Fibroblast of skin of back (primary cell): ENCODE measurements around the gene TSC1.
"Not testable (repeated sequence)": the region's sequence is repeated elsewhere in the genome, so short reads cannot be mapped to it uniquely, and the experiment has no call there.

Source experiments
- DNase-seq: peaks from one replicate; pipeline ENCODE4 v3.0.0-alpha.2; 2013

The TSC1 gene

GRCh38 chr9:132975961-132976360 lies 31.5 kb upstream of the TSC1 start:
- no peak for DNase-seq

- DNase-seq = peak; percentile 18
These were observed 29.3 kb upstream of the TSC1 start for GRCh38 chr9:132973713-132974112.

DNA sequence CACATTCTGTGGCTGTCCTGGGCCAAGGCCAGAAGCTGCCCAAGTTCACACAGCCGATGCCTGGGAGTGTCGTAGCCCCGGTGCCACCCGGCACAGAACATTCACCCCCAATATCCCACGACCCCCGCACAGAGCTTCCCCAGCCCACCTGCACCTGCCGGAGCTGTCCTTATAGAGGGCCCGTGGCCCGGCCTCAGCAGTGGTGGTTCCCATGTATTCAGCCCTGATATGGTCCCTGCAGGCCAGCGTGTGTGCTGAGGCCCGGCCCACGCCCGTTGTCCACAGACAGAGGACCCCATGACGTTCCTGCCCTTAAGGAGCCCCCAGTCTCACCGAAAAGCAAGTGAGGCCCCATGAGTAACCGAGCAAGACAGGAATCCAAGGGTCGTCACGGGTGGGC lies 28.8 kb upstream of the TSC1 start:
- DNase-seq = no peak

- DNase-seq = no peak
These were observed 26.1 kb upstream of the TSC1 start for GRCh38 chr9:132970324-132971062.

DNA sequence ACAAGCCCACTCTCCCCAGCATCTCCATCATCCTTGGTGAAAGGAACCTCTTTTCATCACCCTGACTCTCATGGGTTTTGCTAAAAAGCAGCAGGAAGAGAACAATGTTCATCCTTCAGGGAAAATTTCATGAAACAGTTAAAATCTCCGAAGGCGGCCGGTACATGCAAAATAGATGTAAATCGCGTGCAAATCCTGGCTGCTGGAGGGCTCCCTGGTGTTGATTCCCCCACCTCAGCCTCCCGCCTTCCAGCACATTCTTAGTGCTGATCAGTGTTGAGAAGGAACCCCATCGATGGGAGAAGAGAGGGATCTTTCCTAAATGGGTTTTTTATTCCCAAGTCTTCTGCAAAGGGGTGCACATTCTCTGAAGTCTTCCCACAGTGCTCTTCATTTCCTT lies 25.4 kb upstream of the TSC1 start:
- no peak for DNase-seq

- DNase-seq = not testable (repeated sequence)
These were observed 23.5 kb upstream of the TSC1 start for GRCh38 chr9:132967908-132968307.

DNA sequence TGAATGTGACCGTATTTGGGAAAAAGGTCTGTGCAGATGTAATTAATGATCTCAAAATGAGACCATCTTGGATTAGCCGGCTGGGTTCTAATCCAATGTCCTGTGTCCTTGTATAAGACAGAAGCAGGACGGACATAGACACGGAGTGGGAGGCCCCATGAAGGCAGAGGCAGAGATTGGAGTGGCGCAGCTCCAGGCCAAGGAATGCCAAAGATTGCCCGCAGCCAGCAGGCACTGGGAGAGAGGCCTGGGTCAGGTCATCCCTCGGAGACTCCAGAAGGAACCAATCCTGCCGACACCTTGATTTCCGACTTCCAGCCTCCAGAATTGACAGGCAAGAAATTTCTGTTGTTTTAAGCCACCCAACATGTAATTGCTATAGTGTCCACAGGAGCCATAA lies 21.1 kb upstream of the TSC1 start:
- no peak for DNase-seq

GRCh38 chr9:132961002-132961401 lies 16.6 kb upstream of the TSC1 start:
- no peak for DNase-seq

GRCh38 chr9:132957805-132958204 lies 13.4 kb upstream of the TSC1 start:
- no peak for DNase-seq

DNA sequence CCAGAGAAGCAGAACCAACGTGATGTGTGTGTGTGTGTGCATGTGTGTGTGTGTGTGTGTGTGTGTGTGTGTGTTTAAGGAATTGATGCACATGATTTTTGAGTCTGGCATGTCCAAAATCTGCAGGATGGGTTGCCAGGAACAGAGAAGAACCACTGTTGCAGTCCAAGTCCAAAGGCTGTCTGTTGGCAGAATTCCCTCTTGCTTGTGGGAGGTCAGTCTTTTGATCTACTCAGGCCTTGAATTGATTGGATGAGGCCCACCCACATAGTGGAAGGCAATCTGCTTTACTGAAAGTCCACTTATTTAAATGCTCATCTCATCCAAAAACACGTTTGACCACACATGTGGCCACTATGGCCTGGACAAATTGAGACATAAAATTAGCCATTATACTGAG lies 11.4 kb upstream of the TSC1 start:
- DNase-seq = no peak

DNA sequence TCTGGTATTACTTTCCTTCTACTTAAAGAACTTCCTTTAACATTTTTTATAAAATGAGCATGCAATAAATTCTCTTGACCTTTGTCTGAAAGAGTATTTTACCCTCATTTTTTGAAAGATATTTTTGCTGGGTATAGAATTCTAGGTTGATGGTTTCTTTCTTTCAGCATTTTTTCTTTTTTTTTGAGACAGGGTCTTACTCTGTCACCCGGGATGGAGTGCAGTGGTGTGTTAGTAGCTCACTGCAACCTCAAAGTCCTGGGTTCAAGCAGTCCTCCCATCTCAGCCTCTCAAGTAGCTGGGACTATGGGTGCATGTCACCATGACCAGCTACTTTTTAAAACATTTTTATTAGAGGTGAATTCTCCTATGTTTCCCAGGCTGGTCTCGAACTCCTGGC lies 10.7 kb upstream of the TSC1 start:
- no peak for DNase-seq

DNA sequence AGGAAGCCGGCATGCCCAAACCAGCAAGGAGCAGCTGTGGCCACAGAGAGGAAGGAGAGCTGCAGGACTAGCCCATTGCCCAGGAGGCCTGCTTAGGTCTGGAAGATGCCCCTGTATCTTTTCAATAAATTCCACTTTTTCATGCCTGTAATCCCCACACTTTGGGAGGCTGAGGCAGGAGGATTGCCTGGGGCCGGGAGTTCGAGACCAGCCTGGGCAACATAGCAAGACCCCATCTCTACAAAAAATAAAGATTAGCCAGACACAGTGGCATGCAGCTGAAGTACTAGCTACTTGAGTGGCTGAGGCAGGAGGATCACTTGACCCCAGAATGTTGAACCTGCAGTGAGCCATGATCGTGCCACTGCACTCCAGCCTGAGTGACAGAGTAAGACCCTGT lies 5.3 kb upstream of the TSC1 start:
- no peak for DNase-seq

GRCh38 chr9:132948482-132949050 lies 4.2 kb upstream of the TSC1 start:
- no peak for DNase-seq

- no peak for DNase-seq
These were observed 3.3 kb upstream of the TSC1 start for GRCh38 chr9:132947756-132948155.

GRCh38 chr9:132946631-132947295 lies 2.3 kb upstream of the TSC1 start:
- DNase-seq = peak; percentile 84

DNA sequence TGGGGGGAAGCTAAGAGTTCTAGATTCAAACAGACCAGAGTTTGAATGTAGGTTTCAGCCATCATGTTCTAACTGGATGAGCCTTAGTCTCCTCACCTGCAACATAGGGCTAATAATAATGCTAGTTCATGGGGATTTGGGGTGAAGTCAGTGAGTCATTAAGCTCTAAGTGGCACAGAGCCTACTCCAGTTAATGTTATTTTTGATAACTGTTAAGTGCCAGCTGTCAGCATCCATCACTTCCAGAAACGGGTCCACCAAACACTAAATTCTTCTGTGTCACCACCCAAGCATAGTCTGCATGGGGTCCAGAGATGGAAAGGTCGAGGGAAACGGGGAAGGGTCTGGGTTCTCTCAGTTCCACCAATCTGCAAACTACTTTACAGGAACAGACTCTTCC lies 1.8 kb upstream of the TSC1 start:
- DNase-seq = no peak

DNA sequence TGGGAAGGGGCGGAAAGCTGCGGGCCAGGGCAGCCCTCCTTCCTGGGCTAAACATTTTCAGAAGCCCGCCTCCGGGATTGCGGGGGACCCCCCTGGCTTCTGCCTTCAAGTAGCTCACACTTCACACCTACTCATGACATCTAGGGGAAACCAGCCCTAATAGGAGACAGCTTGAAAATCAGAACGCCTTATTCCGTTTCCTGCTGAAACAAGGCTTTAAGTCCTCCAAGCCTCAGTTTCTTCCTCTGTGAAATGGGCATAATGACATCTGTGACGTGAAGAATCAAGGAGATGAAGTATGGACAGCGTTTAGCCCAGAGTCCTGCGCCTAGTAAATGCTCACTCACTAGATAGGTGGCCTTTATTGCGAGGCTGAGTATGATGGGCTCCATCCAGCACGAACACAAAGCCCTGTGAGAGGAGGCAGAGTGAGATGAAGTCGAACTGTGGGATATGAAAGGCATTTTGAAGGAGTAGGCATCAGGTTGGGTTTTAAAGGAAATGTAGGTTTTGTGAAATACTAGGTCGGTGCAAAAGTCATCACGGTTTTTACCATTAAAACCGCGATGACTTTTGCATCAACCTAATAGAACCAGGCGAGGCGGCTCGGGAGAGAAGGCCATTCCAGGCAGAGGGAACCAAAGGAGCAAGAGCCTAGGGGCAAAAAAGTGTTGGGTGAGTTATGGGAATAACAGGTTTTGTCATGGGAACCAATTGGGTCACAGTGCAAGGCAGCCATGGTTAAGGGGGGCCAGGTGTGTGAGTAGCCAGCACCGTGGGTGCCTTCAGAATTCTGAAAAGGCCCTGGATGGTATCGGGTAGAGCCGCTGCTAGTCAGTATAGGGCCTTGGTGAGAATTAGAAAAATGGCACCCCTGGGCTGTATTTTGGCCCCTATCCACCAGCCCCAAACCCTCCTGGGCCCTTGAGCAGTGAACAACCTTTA lies 1.0 kb upstream of the TSC1 start:
- DNase-seq = no peak

GRCh38 chr9:132943651-132944293 lies 644 bp downstream of the TSC1 start:
- DNase-seq = no peak

DNA sequence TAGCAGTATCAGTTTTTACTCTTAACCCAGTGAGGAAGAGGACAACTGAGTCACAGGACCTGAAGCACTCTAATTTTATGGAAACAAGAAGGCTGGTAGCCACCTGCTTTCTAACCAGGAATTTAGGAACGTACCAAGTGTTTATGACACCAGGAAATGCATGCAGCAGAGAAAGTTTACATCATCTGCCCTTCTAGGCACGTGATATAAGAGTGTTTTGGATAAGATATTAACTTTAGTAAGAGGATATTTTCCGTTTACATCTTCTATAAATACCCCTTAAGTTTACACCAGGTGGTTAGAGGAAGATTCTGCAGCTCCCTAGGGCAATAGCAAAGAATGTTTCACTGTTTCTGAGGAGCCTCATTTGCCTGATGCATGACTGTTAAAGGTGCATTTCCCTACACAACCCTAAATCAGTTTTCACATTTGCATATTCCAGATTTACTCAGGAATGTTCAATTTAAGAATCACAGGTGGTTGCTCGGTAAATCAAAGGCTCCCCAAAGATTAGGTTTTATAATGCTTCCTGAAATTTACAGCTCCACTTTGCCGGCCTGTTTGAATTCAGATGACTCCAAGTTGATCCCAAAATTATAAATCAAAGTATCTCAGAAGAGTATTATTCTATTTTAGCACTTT lies 1.8 kb downstream of the TSC1 start:
- no peak for DNase-seq

GRCh38 chr9:132939169-132939568 lies 5.2 kb downstream of the TSC1 start:
- DNase-seq = no peak

DNA sequence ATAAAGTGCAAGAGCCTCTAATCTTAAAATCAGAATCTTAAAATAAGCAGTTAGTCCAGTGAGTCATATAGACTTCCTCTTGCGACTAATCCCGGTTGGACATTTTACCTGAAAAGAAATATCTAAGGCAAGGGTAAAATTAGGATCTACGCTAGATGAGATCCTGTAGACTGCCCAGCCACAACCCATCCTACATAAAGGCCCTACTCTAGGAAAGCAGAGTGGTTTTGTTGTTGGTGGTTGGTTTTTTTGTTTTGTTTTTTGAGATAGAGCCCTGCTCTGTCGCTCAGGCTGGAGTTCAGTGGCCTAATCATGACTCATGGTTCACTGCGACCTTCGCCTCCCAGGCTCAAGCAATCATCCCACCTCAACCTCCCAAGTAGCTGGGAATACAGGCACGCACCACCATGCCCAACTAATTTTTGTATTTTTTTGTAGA lies 6.9 kb downstream of the TSC1 start:
- DNase-seq = no peak

GRCh38 chr9:132935026-132935425 lies 9.4 kb downstream of the TSC1 start:
- no peak for DNase-seq
